OCI-LY7 (cell line): ENCODE measurements around the gene DIPK1B. TPM values are rescaled to one million over a fixed set of nuclear protein-coding genes. Genes with fewer than 3 reads are reported as not detected.

Experiments
- BruUV-seq: library from RNA; stranded (reverse); fragments of 400-500 nt; replicated peaks from 2 replicates; lab custom pipeline; 2021; lab: Mats Ljungman, UMichigan
- CTCF ChIA-PET: fragments of 300-600 bp; sonication (Branson Sonifier 250); formaldehyde crosslinking; loops from one replicate; lab custom pipeline; 2022; ENCODE audit warnings: antibody characterized with exemption; ENCODE audit not compliant: unreplicated experiment; lab: Charles Lee
- POLR2A ChIA-PET: fragments of 300-600 bp; sonication (Branson Sonifier 250); formaldehyde crosslinking; loops from one replicate; lab custom pipeline; 2022; ENCODE audit warnings: antibody characterized with exemption; lab: Charles Lee
- DNase-seq: peaks from one replicate; pipeline ENCODE4 v3.0.0-alpha.2; 2015; ENCODE audit warnings: low spot score
- H2AFZ ChIP-seq: fragments of 200-600 bp; sonication (generic), shearing (Covaris generic); 2 replicates; pipeline ENCODE4 v1.6.1; 2014; ENCODE audit warnings: mild to moderate bottlenecking, antibody characterized with exemption, low read length, moderate library complexity
- H3K27ac ChIP-seq: fragments of 200-600 bp; sonication (generic); 2 replicates; pipeline ENCODE4 v1.5.1; 2014; ENCODE audit warnings: mixed run types, low read depth, mild to moderate bottlenecking, moderate library complexity, low read length, inconsistent platforms; ENCODE audit not compliant: poor library complexity, severe bottlenecking
- H3K36me3 ChIP-seq: fragments of 200-600 bp; sonication (generic); 2 replicates; pipeline ENCODE4 v1.6.1; 2014; ENCODE audit warnings: mild to moderate bottlenecking, antibody characterized with exemption, low read length, moderate library complexity, mixed read lengths; ENCODE audit not compliant: insufficient read depth
- H3K4me1 ChIP-seq: fragments of 200-600 bp; sonication (generic); 2 replicates; pipeline ENCODE4 v1.5.1; 2014; ENCODE audit warnings: mild to moderate bottlenecking, low read length; ENCODE audit not compliant: insufficient read depth, poor library complexity, severe bottlenecking
- H3K4me2 ChIP-seq: fragments of 200-600 bp; sonication (generic); 2 replicates; pipeline ENCODE4 v1.6.1; 2014; ENCODE audit warnings: mild to moderate bottlenecking, low read length
- H3K4me3 ChIP-seq: fragments of 200-600 bp; sonication (generic); 2 replicates; pipeline ENCODE4 v1.5.1; 2014; ENCODE audit warnings: mild to moderate bottlenecking, low read depth, low read length; ENCODE audit not compliant: poor library complexity, severe bottlenecking
- H3K79me2 ChIP-seq: fragments of 200-600 bp; sonication (generic); 2 replicates; pipeline ENCODE4 v1.6.1; 2016; ENCODE audit warnings: low read depth, mild to moderate bottlenecking, low read length, moderate library complexity, mixed read lengths; ENCODE audit not compliant: insufficient read depth
- H3K9me2 ChIP-seq: fragments of 200-600 bp; sonication (generic); 2 replicates; pipeline ENCODE4 v1.6.1; 2016; ENCODE audit warnings: mild to moderate bottlenecking, low read length, mixed read lengths; ENCODE audit not compliant: insufficient read depth
- H3K9me3 ChIP-seq: fragments of 200-600 bp; sonication (generic); 2 replicates; pipeline ENCODE4 v1.6.1; 2014; ENCODE audit warnings: mild to moderate bottlenecking, mixed run types, low read length, mixed read lengths
- H4K20me1 ChIP-seq: fragments of 200-600 bp; sonication (generic); 2 replicates; pipeline ENCODE4 v1.6.1; 2014; ENCODE audit warnings: mild to moderate bottlenecking, antibody characterized with exemption, low read length, moderate library complexity, mixed read lengths; ENCODE audit not compliant: insufficient read depth
- CTCF ChIP-seq: fragments of 200-600 bp; sonication (generic); conservative IDR thresholded peaks from 2 replicates; pipeline ENCODE4 v1.5.1; 2014; ENCODE audit warnings: mild to moderate bottlenecking, antibody characterized with exemption, low read length, moderate library complexity, mixed read lengths
- EZH2phosphoT487 ChIP-seq: fragments of 200-600 bp; sonication (generic); IDR thresholded peaks from 2 replicates; pipeline ENCODE4 v1.6.1; 2018; ENCODE audit warnings: low read depth, borderline replicate concordance, mild to moderate bottlenecking, mixed run types, antibody characterized with exemption, low read length, moderate library complexity, mixed read lengths
- intact Hi-C: fragments of 100-400 bp; cut with micrococcal nuclease; formaldehyde crosslinking; loops from one replicate; pipeline ENCODE4 v1.10.0; 2022; ENCODE audit not compliant: unreplicated experiment
- total RNA-seq, 2 experiments: library from RNA; depleted of rRNA in 1 of 2; stranded (reverse); fragments of >200 nt in 1 of 2; shearing (Covaris generic) in 1 of 2; gene quantifications; 2 replicates each; pipeline ENCODE4 v1.2.3, GENCODE V29; 2014 to 2022

Gene DIPK1B
- total RNA-seq, 2 experiments from 2014 or later = 0.30 to 13.3 TPM

GRCh38 chr9:136689108-136689460, 23.3 kb upstream of the DIPK1B start:
- no peak for DNase-seq
- no peak overlapping the region for H2AFZ ChIP-seq
- H3K4me2 ChIP-seq = no peak overlapping the region
- intact Hi-C loops = no loop called here
- TF ChIP-seq CTCF (no peak), EZH2phosphoT487 (no peak)
- H3K4me1 ChIP-seq = peaks cover 13% of the 10 kb centered on the region
- no peaks in the 10 kb centered on the region for H3K9me3 ChIP-seq
- no peaks in the 10 kb centered on the region for H3K36me3 ChIP-seq
- H3K79me2 ChIP-seq = no peaks in the 10 kb centered on the region
- BruUV-seq = no TSS peak
- ChIA-PET CTCF (no interaction called here), POLR2A (no interaction called here)
- H4K20me1 ChIP-seq = no peaks in the 10 kb centered on the region; the same call in 1 of the 2 replicates
- no peak overlapping the region for H3K4me3 ChIP-seq
- no peaks in the 10 kb centered on the region for H3K9me2 ChIP-seq
- no peak overlapping the region for H3K27ac ChIP-seq

GRCh38 chr9:136690104-136690805, 22.1 kb upstream of the DIPK1B start:
- Histone ChIP-seq H3K4me3 (no peak overlapping the region), H3K4me2 (no peak overlapping the region), H3K4me1 (peaks cover 13% of the 10 kb centered on the region), H3K79me2 (no peaks in the 10 kb centered on the region), H3K9me3 (no peaks in the 10 kb centered on the region), H3K36me3 (no peaks in the 10 kb centered on the region), H3K27ac (no peak overlapping the region), H4K20me1 (no peaks in the 10 kb centered on the region; the same call in 1 of the 2 replicates), H3K9me2 (no peaks in the 10 kb centered on the region), H2AFZ (no peak overlapping the region)
- no peak for TF ChIP-seq CTCF
- TF ChIP-seq EZH2phosphoT487 = no peak
- intact Hi-C loops = no loop called here
- ChIA-PET CTCF (no interaction called here), POLR2A (no interaction called here)
- no peak for DNase-seq
- no TSS peak for BruUV-seq

- Histone ChIP-seq H3K27ac (no peak overlapping the region), H3K9me3 (no peaks in the 10 kb centered on the region), H3K4me1 (peaks cover 11% of the 10 kb centered on the region), H3K4me3 (no peak overlapping the region), H3K79me2 (no peaks in the 10 kb centered on the region), H3K4me2 (no peak overlapping the region), H4K20me1 (no peaks in the 10 kb centered on the region), H3K36me3 (no peaks in the 10 kb centered on the region), H3K9me2 (no peaks in the 10 kb centered on the region), H2AFZ (no peak overlapping the region)
- no peak for DNase-seq
- BruUV-seq = no TSS peak
- ChIA-PET CTCF (no interaction called here), POLR2A (no interaction called here)
- intact Hi-C loops = no loop called here
- TF ChIP-seq CTCF (no peak), EZH2phosphoT487 (no peak)
Measured at GRCh38 chr9:136690806-136691261, 21.5 kb upstream of the DIPK1B start.
